HG02970 (cell line): ENCODE data around the gene MEAK7.

Experiments
- ATAC-seq: cut with Tn5 transposase; IDR thresholded peaks from one replicate; pipeline ENCODE4 v1.9.1; 2021; ENCODE audit warnings: mild to moderate bottlenecking, moderate library complexity, moderate number of reproducible peaks; ENCODE audit not compliant: unreplicated experiment, low FRiP score

Gene MEAK7

DNA sequence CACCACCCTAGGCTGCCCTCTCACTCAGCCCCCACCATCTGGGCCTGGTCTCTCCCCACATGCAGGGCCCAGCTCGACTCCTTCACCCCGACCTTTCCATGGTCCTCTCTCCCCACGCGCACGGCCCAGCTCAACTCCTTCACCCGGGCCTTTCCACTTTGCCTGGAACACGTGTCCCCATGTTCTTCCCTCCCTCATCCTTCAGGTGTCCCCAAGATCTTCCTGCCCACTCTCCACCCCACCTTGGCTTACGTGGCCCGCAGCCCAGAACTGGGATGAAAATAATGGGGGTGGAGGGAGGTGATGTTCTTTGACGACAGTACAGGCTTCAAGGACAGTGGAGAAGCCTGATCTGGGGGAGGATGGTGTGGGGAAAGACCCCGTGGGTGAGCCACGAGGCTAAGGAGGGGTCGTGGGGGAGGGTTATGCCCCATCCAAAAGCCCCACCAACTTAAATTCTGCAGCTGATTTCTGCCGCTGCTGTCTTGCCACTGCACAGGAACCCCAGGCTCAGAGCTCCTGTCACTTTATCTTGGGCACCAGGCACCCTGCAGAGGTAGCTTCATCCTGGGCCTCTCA is 9.9 kb upstream of the MEAK7 start:
- no peak for ATAC-seq

DNA sequence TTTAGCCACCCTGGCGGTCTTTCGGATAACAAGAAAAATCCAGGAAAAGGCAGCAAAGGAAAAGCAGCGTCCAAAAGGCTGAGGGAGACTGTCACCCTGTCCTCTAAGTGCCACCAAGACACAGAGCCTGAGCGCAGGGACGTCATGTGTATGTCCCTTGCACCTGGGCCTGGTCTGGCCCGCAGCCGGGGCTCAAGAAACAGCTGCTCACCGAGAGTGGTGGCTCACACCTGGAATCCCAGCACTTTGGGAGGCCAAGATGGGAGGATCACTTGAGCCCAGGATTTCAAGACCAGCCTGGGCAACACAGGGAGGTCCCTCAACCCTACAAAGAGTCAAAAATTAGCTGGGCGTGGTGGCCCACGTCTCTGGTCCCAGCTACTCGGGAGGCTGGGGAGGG is 9.2 kb upstream of the MEAK7 start:
- no peak for ATAC-seq

DNA sequence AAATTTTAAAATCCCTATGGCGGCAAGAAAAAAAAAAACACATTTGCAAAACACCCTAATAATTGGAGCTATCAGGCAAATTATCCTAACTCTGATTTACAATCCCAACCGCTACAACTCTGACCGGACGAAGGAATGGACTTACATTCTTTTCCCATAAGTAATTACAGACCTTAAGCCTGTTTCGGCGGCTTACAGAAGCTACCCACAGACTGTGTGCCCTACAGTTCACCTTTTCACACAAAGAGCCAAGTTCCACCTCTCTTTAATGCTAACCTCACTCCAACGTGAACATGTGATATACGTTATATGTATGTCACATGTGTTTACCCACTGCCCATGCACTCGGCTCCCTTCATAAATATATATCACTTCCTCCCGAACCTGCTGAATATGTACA is 8.7 kb upstream of the MEAK7 start:
- ATAC-seq: no peak

DNA sequence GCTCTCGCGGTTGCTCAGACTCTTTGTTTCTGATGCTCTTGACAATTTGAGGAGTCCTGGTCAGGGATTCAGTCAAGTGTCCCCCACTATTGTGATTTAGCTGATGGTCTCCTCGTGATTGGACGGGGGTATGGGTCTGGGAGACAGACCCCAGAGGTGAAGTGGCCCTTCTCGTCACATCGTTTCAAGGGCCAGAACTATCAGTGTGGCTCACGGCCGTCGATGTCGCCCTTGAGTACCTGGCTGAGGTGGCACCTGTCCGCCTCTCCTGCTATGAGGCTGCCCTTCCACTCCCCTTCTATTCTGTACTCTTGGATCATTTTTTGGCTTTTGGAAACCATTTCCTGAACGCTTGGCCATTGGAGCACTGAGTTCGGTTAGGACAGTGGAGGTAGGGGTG is 7.4 kb upstream of the MEAK7 start:
- no peak for ATAC-seq

DNA sequence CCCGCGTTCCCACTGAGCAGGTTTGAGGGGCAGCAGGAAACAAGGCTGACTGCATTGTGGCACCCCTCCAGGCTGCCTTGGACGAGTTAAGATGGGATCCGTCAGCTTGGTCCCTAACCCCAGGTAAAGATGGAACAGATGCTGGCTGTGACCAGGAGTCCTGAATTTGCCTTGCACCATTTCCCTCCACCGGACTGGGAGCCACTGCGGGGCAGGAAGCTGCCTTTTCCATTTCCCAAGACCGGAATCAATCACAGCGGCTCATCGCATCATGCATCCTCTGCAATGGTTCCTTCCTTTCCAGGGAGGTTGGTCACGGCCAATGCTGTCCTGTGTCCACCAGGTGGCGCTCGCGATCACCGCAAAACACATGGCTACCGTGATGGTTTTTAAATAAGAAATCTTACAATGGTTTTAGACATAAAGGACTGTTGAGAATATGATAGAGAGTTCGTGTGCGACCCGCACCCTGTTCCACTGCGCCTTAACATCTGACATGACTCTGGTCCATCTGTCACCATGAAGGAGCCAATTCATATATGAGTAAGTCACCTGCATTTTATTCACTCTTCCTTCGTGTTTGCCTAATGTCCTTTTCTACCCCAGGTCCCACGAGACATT is 6.8 kb upstream of the MEAK7 start:
- ATAC-seq: no peak

DNA sequence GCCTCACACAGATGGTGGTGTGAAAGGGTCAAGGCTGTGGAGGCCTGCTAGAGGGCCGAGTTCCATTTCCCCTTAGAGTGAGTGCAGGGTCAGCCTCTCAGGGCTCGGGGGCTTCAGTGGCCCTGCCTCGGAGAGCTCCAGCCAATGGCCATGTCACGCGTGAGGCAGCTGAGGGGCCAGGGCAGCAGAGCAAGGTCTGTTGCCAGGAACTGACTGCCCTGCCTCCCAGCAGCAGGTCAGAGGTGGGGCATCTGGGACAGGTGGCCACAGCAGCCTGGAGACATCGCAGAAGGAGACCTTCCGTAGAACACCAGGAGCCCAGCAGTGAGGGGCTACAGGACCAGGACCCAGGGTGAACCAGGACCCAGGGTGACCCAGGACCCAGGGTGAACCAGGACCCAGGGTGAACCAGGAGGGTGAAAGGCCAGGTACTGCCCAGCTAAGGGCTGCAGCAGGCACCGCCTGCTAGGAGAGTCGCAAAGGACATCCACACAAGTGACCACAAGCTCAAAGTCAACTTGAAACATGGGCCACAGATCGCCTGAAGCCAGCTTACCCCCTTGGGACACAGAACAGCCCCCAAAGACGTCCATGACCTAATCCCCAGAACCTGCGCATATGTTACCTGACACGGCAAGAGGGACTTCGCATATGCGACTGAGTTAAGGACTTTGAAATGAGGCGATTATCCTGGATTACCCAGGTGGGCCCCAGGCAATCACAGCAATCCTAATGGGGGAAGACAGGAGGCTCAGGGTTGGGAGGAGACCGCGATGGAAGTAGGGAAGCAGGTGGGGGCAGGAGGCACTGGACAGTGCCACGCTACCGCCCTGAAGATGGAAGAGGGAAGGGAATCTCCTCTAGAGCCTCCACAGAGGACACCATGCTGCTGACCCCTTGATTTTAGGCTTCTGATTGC is 4.8 kb upstream of the MEAK7 start:
- no peak for ATAC-seq

DNA sequence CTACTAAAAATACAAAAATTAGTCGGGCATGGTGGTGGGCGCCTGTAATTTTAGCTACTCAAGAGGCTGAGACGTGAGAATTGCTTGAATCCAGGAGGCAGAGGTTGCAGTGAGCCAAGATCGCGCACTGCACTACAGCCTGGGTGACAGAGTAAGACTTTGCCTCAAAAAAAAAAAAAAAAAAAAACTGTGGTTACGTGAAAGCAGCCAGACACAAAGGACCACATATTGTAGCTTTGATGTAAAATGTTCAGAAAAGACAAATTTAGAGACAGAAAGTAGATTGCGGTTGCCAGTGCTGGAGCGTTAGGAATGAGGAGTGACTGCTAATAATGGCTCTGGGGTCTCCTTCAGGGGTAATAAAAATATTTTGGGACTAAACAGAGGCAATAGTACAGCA is 4.0 kb upstream of the MEAK7 start:
- ATAC-seq: no peak

DNA sequence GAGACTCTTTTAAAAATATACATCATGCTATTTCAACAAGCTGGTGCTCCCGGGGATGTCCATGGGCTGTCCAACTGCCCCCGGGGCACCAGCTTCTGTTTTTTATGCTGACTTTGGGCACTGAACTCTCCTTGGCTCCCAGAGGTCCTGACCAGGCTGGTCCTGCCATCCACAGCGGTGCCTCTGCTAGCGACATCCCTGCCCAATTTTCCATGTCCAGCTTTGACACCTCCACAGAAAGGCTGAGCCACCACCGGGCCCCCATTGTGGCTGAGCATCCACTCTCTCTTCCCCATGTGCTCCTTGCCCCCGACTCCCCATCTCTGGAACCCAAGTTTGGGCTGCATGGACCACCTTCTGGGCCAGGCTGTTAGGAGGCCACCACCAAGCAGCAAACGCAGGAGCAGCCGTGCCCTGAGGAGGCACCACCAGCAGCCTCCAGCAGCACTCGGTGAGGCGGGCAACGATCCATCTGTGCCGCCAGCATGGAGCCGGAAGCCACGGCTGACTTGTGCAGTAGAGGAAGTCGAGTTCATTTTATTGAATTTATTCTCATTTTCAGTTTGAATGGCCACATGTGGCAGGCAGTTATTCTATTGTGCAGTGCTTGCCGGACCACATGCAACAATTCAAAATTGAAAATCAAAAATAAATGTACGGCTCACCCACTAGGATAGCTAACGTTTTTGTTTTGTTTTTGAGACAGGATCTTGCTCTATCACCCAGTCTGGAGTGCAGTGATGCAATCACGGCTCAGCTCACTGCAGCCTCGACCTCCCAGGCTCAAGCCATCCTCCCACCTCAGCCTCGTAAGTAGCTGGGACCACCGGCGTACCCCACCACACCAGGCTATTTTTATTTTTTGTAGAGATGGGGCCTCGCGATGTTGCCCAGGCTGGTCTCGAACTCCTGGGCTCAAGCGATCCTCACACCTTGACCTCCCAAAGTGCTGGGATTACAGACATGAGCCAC is 2.8 kb upstream of the MEAK7 start:
- ATAC-seq: no peak

DNA sequence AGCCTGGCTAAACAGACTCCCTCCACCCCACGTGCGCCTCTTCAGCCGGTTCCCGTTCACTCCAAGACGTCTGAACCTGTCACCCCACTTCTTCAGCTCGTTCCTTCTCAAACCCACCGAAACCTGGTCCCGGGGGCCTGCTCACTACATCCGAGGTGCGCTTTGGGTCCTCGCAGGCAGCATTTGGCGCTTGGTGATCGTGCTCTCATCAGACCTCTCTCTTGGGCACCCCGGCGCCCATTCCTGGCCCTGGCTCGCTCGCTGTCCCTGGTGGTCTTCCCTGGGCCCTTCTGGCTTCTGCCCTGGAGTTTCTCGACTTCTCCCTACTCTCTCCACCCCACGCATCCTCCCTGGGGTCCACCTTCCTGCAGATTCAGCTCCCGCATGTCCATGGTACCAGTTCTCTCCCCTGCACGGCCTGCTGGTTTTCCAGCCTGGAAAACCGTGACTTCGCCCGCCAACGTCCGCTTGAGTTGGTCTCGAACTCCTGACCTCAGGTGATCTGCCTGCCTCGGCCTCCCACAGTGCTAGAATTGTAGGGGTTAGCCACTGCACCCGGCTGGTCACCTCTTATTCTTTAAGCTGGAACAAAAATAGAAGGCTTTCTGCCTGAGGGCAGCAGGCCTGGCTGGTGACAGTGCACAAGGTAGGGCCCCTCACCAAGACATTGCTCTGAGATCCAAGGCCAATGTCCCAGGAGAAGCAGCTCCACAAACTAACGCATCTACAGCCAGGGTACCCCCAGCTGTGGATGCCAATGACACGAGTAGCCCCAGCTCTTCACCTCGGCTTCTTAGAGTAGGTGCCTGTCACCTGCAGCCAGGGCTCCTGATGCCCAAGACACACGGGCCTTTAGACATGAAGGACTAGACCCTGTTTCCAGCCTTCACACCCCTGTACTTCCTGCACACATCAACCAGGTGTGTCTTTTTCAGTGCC is 1.1 kb upstream of the MEAK7 start:
- ATAC-seq: no peak

DNA sequence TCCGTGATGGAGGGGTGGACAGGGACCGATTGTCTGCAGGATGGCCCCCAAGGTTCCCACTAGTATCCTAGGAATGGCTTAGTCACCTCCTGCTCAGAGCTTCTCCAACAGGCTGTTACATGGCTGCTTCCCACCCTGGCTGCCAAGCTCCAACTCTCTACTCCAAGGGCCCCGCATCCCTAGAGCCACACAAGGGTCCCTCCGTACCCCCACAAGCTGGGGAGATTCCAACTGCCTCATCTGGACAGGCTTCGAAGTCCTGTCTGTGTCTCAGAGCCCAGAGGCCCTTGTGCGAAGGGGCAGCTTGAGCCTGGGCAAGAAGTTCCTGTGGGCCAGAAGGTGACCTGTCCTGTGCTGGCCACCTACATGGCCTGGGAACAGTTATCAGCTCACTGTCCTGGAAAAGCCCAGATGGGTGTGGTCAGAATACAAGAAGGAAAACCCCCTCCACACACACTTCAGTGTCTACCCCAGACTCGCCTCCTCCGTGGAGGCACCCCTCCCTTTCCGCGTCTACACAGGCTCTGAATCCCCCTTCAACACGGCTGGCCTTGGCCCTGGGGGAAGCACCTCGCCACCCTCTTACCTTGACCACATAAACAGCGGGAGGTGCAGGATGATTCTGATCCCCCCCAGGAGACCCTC is 586 bp downstream of the MEAK7 start:
- no peak for ATAC-seq

DNA sequence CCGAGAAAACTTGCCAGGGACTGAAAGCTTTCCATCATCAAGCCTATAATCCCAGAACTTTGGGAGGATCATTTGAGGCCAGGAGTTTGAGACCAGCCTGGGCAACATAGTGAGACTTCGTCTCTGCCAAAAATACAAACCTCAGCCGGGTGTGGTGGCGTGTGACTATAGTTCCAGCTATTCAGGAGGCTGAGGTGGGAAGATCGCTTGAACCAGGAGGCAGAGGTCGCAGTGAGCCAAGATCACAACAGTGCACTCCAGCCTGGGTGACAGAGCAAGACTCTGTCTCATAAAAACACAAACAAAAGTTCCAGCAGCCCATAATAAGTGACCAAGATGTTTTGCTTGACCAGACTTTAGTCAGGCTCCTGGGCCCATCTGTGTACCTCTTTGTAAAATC is 1.9 kb downstream of the MEAK7 start:
- no peak for ATAC-seq

DNA sequence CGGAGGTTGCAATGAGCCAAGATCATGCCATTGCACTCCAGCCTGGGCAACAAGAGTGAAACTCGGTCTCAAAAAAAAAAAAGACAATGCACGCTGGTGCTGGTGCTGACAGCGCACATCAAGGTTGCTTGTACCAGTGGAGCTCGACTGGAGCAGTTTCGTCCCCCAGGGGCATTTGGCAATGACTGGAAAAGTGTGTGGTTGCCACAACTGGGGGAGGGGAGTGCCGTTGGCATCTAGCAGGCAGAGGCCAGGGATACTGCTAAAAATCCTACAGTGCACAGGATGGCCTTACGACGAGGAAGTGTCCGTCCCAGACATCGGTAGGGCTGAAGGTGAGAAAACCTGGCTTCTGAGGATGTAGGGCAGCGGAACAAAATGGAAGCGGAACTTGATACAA is 2.4 kb downstream of the MEAK7 start:
- ATAC-seq: no peak

DNA sequence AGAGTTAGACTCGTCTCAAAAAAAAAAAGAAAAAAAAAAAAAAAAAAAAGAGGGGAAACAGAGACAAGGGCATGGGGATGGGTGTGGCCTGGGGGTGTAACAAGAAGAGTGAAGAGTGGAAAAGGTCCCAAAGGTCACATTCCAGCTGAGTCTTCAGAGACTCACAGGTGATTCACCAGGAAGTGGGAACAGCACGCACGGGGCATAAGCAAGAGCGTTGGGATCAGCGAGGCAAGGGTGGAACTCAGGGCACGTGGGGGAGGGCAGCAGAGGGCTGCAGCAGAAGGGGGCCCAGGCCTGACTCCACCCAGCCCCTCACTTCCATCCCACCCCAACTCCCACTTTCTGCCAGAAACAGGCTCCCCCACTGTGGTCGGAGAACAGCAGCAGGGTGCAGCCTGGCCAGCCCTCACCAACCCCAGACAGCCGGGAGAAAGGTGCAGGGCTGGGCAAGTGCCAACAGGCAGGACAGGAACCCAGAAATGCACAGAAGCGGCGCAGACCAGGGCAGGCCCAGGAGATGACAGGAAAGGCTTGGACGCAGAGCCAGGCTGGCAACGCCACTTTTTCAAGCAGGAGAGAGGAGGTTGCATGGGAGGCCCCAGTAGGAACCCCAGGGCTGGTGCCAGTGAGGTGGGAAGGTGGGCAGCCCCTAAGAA is 3.3 kb downstream of the MEAK7 start:
- no peak for ATAC-seq

DNA sequence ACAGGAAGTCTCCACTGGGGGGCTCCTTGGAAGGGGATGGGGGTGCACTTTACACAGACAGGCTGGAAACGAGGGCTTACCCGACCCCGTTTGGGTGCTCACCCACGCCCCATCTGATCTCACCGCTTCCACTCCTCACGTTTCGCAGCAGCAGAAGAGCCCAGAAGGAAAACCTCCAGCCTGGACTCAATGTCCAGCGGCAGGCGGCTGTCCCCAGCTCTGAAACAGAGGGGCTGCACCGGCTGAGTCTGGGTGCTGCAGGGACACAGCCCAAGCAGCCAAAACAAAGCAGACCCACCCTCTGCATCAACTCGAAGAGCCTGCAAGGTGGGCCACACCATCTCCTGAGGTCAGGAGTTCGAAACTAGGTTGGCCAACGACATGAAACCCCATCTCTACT is 3.9 kb downstream of the MEAK7 start:
- no peak for ATAC-seq

DNA sequence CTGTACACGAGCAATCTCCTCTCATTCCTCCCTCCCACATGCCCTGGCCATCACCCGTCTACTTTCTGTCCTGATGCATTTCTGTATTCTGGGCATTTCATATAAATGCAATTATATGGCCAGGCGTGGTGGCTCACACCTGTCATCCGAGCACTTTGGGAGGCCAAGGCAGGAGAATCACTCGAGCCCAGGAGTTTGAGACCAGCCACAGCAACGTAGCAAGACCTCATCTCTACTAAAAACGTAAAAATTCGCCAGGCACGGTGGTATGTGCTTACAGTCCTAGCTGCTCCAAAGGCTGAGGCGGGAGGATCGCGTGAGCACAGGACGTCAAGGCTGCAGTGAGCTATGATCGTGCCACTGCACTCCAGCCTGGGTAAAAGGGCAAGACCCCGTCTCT is 4.8 kb downstream of the MEAK7 start:
- no peak for ATAC-seq

DNA sequence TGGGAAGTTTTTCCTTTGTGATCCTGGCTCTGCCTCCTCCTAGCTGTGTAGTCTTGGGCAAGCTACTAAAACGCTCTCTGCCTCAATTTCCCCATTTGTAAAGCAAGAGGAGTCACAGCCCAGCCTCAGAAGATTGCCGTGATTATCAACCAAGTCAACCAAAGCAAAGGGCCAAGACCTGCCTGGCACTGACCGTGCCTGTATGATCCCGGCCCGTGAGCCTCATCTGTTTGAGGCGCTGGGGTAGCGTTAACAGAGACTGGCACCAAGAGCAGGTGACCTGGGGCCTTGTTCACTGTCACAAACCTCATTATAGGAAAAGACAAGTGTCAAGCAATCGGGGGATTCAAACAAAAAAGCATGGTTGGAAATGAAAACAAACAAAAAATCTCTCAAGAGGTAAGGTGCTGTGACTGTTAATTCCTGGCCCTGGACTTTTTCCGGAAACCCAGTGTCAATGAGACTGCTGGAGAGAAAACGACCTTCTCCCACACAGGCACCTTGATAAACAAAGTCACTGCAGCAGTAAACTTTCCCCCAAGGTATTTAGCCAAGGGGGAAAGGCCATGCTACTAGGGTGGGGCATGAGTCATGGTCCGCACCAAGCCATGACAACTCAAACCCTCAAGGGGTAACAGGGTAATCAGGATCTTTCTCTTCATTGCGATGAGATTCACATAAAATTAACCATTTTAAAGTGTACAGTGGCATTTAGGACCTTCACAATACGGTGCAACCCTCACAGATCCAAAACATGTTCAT is 5.4 kb downstream of the MEAK7 start:
- ATAC-seq: no peak

DNA sequence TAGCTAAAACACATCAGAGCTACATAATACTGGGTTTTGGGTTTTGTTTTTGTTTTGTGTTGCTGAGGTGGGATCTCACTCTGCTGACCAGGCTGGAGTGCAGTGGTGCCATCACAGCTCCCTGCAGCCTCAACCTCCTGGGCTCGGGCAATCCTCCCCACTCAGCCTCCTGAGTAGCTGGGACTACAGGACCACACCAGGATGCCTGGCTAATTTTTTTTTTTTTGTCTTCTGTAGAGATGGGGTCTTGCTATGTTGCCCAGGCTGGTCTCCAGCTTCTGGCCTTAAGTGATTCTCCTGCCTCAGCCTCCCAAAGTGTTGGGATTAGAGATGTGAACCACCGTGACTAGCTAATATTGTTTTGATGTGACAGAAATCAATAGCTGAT is 6.2 kb downstream of the MEAK7 start:
- ATAC-seq: no peak
